GM21717 (cell line): Measurements from ENCODE around the gene COQ8A.

ENCODE experiments used
- ATAC-seq: cut with Tn5 transposase; IDR thresholded peaks from one replicate; pipeline ENCODE4 v1.9.1; 2021; ENCODE audit warnings: mild to moderate bottlenecking, moderate library complexity; ENCODE audit not compliant: unreplicated experiment

Gene COQ8A

GRCh38 chr1:227003165-227003564 is 63.1 kb downstream of the COQ8A start:
- no peak for ATAC-seq

- no peak for ATAC-seq
These were observed 64.7 kb downstream of the COQ8A start for GRCh38 chr1:227004796-227005195.

GRCh38 chr1:227006226-227006796 is 66.2 kb downstream of the COQ8A start:
- ATAC-seq: peak; percentile 73

GRCh38 chr1:227009937-227010336 is 69.8 kb downstream of the COQ8A start:
- ATAC-seq: no peak

- no peak for ATAC-seq
These were observed 70.6 kb downstream of the COQ8A start for GRCh38 chr1:227010645-227011044.

- no peak for ATAC-seq
These were observed 76.9 kb downstream of the COQ8A start for GRCh38 chr1:227016990-227017389.

- ATAC-seq: no peak
These were observed 92.3 kb downstream of the COQ8A start for GRCh38 chr1:227032396-227032795.

- ATAC-seq: no peak
These were observed 93.8 kb downstream of the COQ8A start for GRCh38 chr1:227033880-227034279.

- no peak for ATAC-seq
These were observed 95.2 kb downstream of the COQ8A start for GRCh38 chr1:227035316-227035715.

- ATAC-seq: no peak
These were observed 97.0 kb downstream of the COQ8A start for GRCh38 chr1:227037121-227037520.
